H9 (cell line): ENCODE results near the gene ARHGAP27. TPM values are rescaled to one million over a fixed set of nuclear protein-coding genes. Genes with fewer than 3 reads are reported as not detected.

Experiments
- DNase-seq: peaks from one replicate; pipeline ENCODE4 v3.0.0-alpha.2; 2017
- H2AFZ ChIP-seq: one replicate; pipeline ENCODE4 v1.6.1; 2013; ENCODE audit warnings: mild to moderate bottlenecking, low read length, control low read depth, moderate library complexity
- H2AK5ac ChIP-seq: 2 replicates; pipeline ENCODE4 v1.6.1; 2013; ENCODE audit warnings: low read length, control low read depth, mixed read lengths; ENCODE audit not compliant: insufficient read length
- H2BK120ac ChIP-seq: one replicate; pipeline ENCODE4 v1.6.1; 2013; ENCODE audit warnings: low read depth, mild to moderate bottlenecking, low read length, control low read depth, inconsistent platforms; ENCODE audit not compliant: poor library complexity, severe bottlenecking
- H2BK12ac ChIP-seq: 2 replicates; pipeline ENCODE4 v1.6.1; 2013; ENCODE audit warnings: low read length, control low read depth, mixed read lengths, low read depth; ENCODE audit not compliant: insufficient read length
- H2BK15ac ChIP-seq: 2 replicates; pipeline ENCODE4 v1.6.1; 2013; ENCODE audit warnings: low read depth, low read length, control low read depth
- H2BK20ac ChIP-seq: one replicate; pipeline ENCODE4 v1.6.1; 2013; ENCODE audit warnings: low read depth, mild to moderate bottlenecking, low read length, control low read depth, inconsistent platforms; ENCODE audit not compliant: poor library complexity, severe bottlenecking
- H2BK5ac ChIP-seq: 2 replicates; pipeline ENCODE4 v1.6.1; 2013; ENCODE audit warnings: low read length, control low read depth, mixed read lengths; ENCODE audit not compliant: insufficient read length
- H3K14ac ChIP-seq: 2 replicates; pipeline ENCODE4 v1.6.1; 2013; ENCODE audit warnings: low read length, control low read depth; ENCODE audit not compliant: insufficient read depth
- H3K18ac ChIP-seq: 2 replicates; pipeline ENCODE4 v1.6.1; 2013; ENCODE audit warnings: low read depth, mild to moderate bottlenecking, mixed read lengths, low read length, control low read depth; ENCODE audit not compliant: insufficient read length
- H3K23ac ChIP-seq: 2 replicates; pipeline ENCODE4 v1.6.1; 2013; ENCODE audit warnings: low read length, control low read depth, mixed read lengths, low read depth; ENCODE audit not compliant: insufficient read length
- H3K23me2 ChIP-seq: 2 replicates; pipeline ENCODE4 v1.6.1; 2013; ENCODE audit warnings: low read depth, mild to moderate bottlenecking, mixed read lengths, low read length, control low read depth; ENCODE audit not compliant: insufficient read length, poor library complexity, severe bottlenecking
- H3K27ac ChIP-seq: 2 replicates; pipeline ENCODE4 v1.5.1; 2013; ENCODE audit warnings: low read length, control low read depth, mixed read lengths, low read depth; ENCODE audit not compliant: insufficient read length
- H3K27me3 ChIP-seq: 2 replicates; pipeline ENCODE4 v1.6.1; 2013; ENCODE audit warnings: low read length, control low read depth, inconsistent platforms; ENCODE audit not compliant: insufficient read depth
- H3K4ac ChIP-seq: 2 replicates; pipeline ENCODE4 v1.6.1; 2013; ENCODE audit warnings: low read depth, mild to moderate bottlenecking, control low read depth, inconsistent platforms, low read length, moderate library complexity
- H3K4me1 ChIP-seq: 2 replicates; pipeline ENCODE4 v1.6.1; 2013; ENCODE audit warnings: low read length, control low read depth, inconsistent platforms; ENCODE audit not compliant: insufficient read depth
- H3K4me2 ChIP-seq: 2 replicates; pipeline ENCODE4 v1.6.1; 2013; ENCODE audit warnings: low read length, control low read depth, mixed read lengths; ENCODE audit not compliant: insufficient read length, insufficient read depth
- H3K56ac ChIP-seq: 2 replicates; pipeline ENCODE4 v1.6.1; 2013; ENCODE audit warnings: low read depth, mild to moderate bottlenecking, mixed read lengths, low read length, control low read depth; ENCODE audit not compliant: insufficient read length
- H3K79me1 ChIP-seq: 2 replicates; pipeline ENCODE4 v1.6.1; 2013; ENCODE audit warnings: low read depth, mild to moderate bottlenecking, moderate library complexity, low read length, control low read depth, inconsistent platforms; ENCODE audit not compliant: insufficient read depth, poor library complexity, severe bottlenecking
- H3K79me2 ChIP-seq: 2 replicates; pipeline ENCODE4 v1.6.1; 2013; ENCODE audit warnings: low read length, control low read depth, inconsistent platforms; ENCODE audit not compliant: insufficient read depth
- H3K9ac ChIP-seq: 2 replicates; pipeline ENCODE4 v1.6.1; 2013; ENCODE audit warnings: low read length, control low read depth, mixed read lengths; ENCODE audit not compliant: insufficient read length; ENCODE audit errors: extremely low read depth
- H3K9me3 ChIP-seq: one replicate; pipeline ENCODE4 v1.6.1; 2013; ENCODE audit warnings: low read depth, low read length, inconsistent platforms; ENCODE audit not compliant: control insufficient read depth
- H3T11ph ChIP-seq: one replicate; pipeline ENCODE4 v1.6.1; 2013; ENCODE audit warnings: mild to moderate bottlenecking, low read length, control low read depth, inconsistent platforms
- H4K20me1 ChIP-seq: one replicate; pipeline ENCODE4 v1.6.1; 2013; ENCODE audit not compliant: control insufficient read depth, insufficient read length, insufficient read depth
- H4K5ac ChIP-seq: 2 replicates; pipeline ENCODE4 v1.6.1; 2013; ENCODE audit warnings: low read depth, mild to moderate bottlenecking, mixed read lengths, low read length, control low read depth; ENCODE audit not compliant: insufficient read length
- H4K8ac ChIP-seq: replicated peaks from 2 replicates; pipeline ENCODE4 v1.6.1; 2013; ENCODE audit warnings: low read length, control low read depth, mixed read lengths, low read depth; ENCODE audit not compliant: insufficient read length
- H4K91ac ChIP-seq: 2 replicates; pipeline ENCODE4 v1.6.1; 2013; ENCODE audit warnings: low read depth, mild to moderate bottlenecking, moderate library complexity, mixed read lengths, low read length, control low read depth; ENCODE audit not compliant: insufficient read length
- H3K27ac Mint-ChIP-seq, 3 experiments: 2 replicates in 2 of 3; 3 replicates in 1 of 3; pipeline ENCODE4 v1.8.0; 2020 to 2021; ENCODE audit warnings: mixed read lengths in 3 of 3, mild to moderate bottlenecking in 1 of 3, moderate library complexity in 1 of 3
- H3K27me3 Mint-ChIP-seq: 2 replicates; pipeline ENCODE4 v1.8.0; 2021; ENCODE audit warnings: low read depth, mild to moderate bottlenecking, moderate library complexity, mixed read lengths
- H3K36me3 Mint-ChIP-seq, 3 experiments: 2 replicates in 2 of 3; 3 replicates in 1 of 3; pipeline ENCODE4 v1.8.0; 2020 to 2021; ENCODE audit warnings: low read depth in 3 of 3, mixed read lengths in 3 of 3; ENCODE audit not compliant: insufficient read depth in 1 of 3
- H3K4me1 Mint-ChIP-seq, 2 experiments: 2 replicates each; pipeline ENCODE4 v1.8.0; 2020; ENCODE audit warnings: mixed read lengths in 2 of 2
- H3K4me3 Mint-ChIP-seq, 2 experiments: 2 replicates in 1 of 2; 3 replicates in 1 of 2; pipeline ENCODE4 v1.8.0; 2020 to 2021; ENCODE audit warnings: mild to moderate bottlenecking in 2 of 2, mixed read lengths in 2 of 2, moderate library complexity in 1 of 2
- H3K9me3 Mint-ChIP-seq, 2 experiments: 2 replicates in 1 of 2; 3 replicates in 1 of 2; pipeline ENCODE4 v1.8.0; 2020; ENCODE audit warnings: mild to moderate bottlenecking in 2 of 2, mixed read lengths in 2 of 2, moderate library complexity in 1 of 2
- CTCF ChIP-seq: fragments of 200-600 bp; sonication (generic); conservative IDR thresholded peaks from 3 replicates; pipeline ENCODE4 v1.8.0; 2021; ENCODE audit warnings: antibody characterized with exemption, mild to moderate bottlenecking
- WGBS: extraction: QIAGEN DNeasy Blood & Tissue Kit; methylation state at CpG from one replicate; pipeline ENCODE4 v1.1.7; 2013; ENCODE audit warnings: missing lambda C conversion rate, low lambda C conversion rate, mixed read lengths; ENCODE audit not compliant: insufficient read length; ENCODE audit errors: extremely low coverage; 5-methylcytosine and 5-hydroxymethylcytosine counted together
- total RNA-seq: library from RNA; stranded (reverse); gene quantifications from 2 replicates; pipeline ENCODE4 v1.2.1, GENCODE V29; 2021

The ARHGAP27 gene
- total RNA-seq, 1 experiment from 2014 or later = 9.9 TPM

GRCh38 chr17:45380046-45380765 is 52.5 kb downstream of the ARHGAP27 start:
- no peak overlapping the region for H4K8ac ChIP-seq
- peaks cover 15% of the 10 kb centered on the region for H3K27me3 Mint-ChIP-seq

More at GRCh38 chr17:45380046-45380765, 52.5 kb downstream of the ARHGAP27 start:
- Histone ChIP-seq H3K9ac (no peak overlapping the region), H3K79me1 (no peaks in the 10 kb centered on the region), H3T11ph (no peak overlapping the region), H3K27me3 (no peaks in the 10 kb centered on the region), H4K5ac (no peak overlapping the region), H2AK5ac (no peak overlapping the region), H3K18ac (no peak overlapping the region), H3K23ac (no peak overlapping the region), H3K4me2 (no peak overlapping the region), H3K14ac (no peak overlapping the region), H2BK12ac (no peak overlapping the region), H3K4ac (no peak overlapping the region), H3K9me3 (no peaks in the 10 kb centered on the region), H4K20me1 (no peaks in the 10 kb centered on the region), H2AFZ (no peak overlapping the region), H2BK15ac (no peak overlapping the region), H2BK5ac (no peak overlapping the region), H3K23me2 (no peaks in the 10 kb centered on the region), H3K4me1 (peaks cover 7% of the 10 kb centered on the region; the same call in 1 of the 2 replicates), H4K91ac (no peak overlapping the region), H2BK120ac (no peak overlapping the region), H2BK20ac (no peak overlapping the region), H3K79me2 (no peaks in the 10 kb centered on the region), H3K56ac (no peak overlapping the region), H3K27ac (no peak overlapping the region)
- no peak for DNase-seq
- H3K36me3 Mint-ChIP-seq = no peaks in the 10 kb centered on the region
- H3K9me3 Mint-ChIP-seq = no peaks in the 10 kb centered on the region; a peak in 1 of 5 replicates
- H3K4me1 Mint-ChIP-seq = peaks cover 37 to 44% of the 10 kb centered on the region in 2 experiments
- no CpG with 5 or more reads among the region's 13 CpGs for WGBS
- H3K4me3 Mint-ChIP-seq = no peak overlapping the region; a peak in 1 of 5 replicates
- no peak overlapping the region for H3K27ac Mint-ChIP-seq
- TF ChIP-seq CTCF = no peak
